Psoas muscle (tissue), 8 donors: ENCODE data around the gene KNDC1. TPM values are rescaled to one million over a fixed set of nuclear protein-coding genes. Genes with fewer than 3 reads are reported as not detected.

Source experiments
- ATAC-seq, 4 donors: fragments of 200-7000 bp; cut with Tn5 transposase; one replicate each; pipeline ENCODE4 v1.9.1; 2020; ENCODE audit warnings: moderate library complexity in 3 of 4, mild to moderate bottlenecking in 2 of 4
- DNase-seq, 2 donors: peaks; one replicate each; pipeline ENCODE4 v3.0.0-alpha.2; 2020
- H3K27ac ChIP-seq: fragments of 200-600 bp; one replicate; pipeline ENCODE4 v1.8.0; 2022
- H3K27me3 ChIP-seq, 3 donors: fragments of 200-600 bp in 1 of 3; one replicate each; pipeline versions ENCODE4 v1.6.1 to v1.8.0; 2013 to 2022; ENCODE audit warnings: low read length in 2 of 3, mild to moderate bottlenecking in 2 of 3, moderate library complexity in 1 of 3; ENCODE audit not compliant: insufficient read depth in 3 of 3
- H3K36me3 ChIP-seq, 2 donors: fragments of 200-600 bp in 1 of 2; one replicate each; pipeline versions ENCODE4 v1.6.1 to v1.8.0; 2013 to 2022; ENCODE audit warnings: low read depth in 1 of 2, mild to moderate bottlenecking in 1 of 2, moderate library complexity in 1 of 2; ENCODE audit not compliant: insufficient read depth in 1 of 2
- H3K4me1 ChIP-seq: fragments of 200-600 bp; one replicate; pipeline ENCODE4 v1.8.0; 2022
- H3K4me3 ChIP-seq: fragments of 200-600 bp; one replicate; pipeline ENCODE4 v1.8.0; 2022; ENCODE audit warnings: mild to moderate bottlenecking
- H3K9me3 ChIP-seq: fragments of 200-600 bp; one replicate; pipeline ENCODE4 v1.8.0; 2022
- CTCF ChIP-seq: fragments of 200-600 bp; IDR thresholded peaks from one replicate; pipeline ENCODE4 v1.8.0; 2022; ENCODE audit warnings: antibody characterized with exemption
- WGBS, 3 donors: extraction: QIAGEN DNeasy Blood & Tissue Kit; methylation state at CpG; one replicate each; pipeline versions ENCODE4 v1.1.6 to v1.1.7; 2013; 5-methylcytosine and 5-hydroxymethylcytosine counted together
- intact Hi-C, 2 donors: fragments of 100-400 bp; cut with DNase I; formaldehyde crosslinking; loops; one replicate each; pipeline versions ENCODE4 v1.11.0 to v1.14.2; 2022
- polyA plus RNA-seq, 3 donors: library from polyadenylated mRNA; stranded (reverse); fragments of 200-250 nt; gene quantifications; one replicate each; pipeline ENCODE4 v1.2.3, GENCODE V29; 2013
- total RNA-seq, 4 donors: library from RNA; stranded (reverse); fragmentation: NEBNext Ultra II Directional in 2 of 4; extraction: Animal tissue kit (Norgen Biotek cat#: 25700) in 2 of 4; gene quantifications; one replicate each; pipeline versions ENCODE4 v1.2.1 to v1.2.4, GENCODE V29; 2021 to 2023
- donor health status: healthy with polysubstance abuse.
- donor health status: DM: no; HTN: no; CAD: no; lungs with moderate emphysema.
- donor health status: Bipolar disorder and iron deficiency.
- donor health status: healthy.
- donor health status: DM: yes; HTN: yes; CAD: no.
- donor health status: DM: no; HTN: no; CAD: no.
- donor health status: DM: no; HTN: no; CAD: no.
- donor health status: DM: yes; HTN: yes; CAD: no.

KNDC1 gene
- total and polyA plus RNA-seq, 7 donors = under 0.01 to 0.10 (median 0.01) TPM; not detected in 4

GRCh38 chr10:133166828-133167692 lies 7.0 kb downstream of the KNDC1 start:
- intact Hi-C loops = no loop called here
- H3K27me3 ChIP-seq = peaks cover 0 to 65% (median 18%) of the 10 kb centered on the region in 3 donors
- no peaks in the 10 kb centered on the region for H3K36me3 ChIP-seq
- ATAC-seq (no peak), DNase-seq (peak in 1 of 2 donors; percentile 50)
- no peaks in the 10 kb centered on the region for H3K9me3 ChIP-seq
- H3K4me3 ChIP-seq = no peak overlapping the region
- H3K27ac ChIP-seq = no peak overlapping the region
- H3K4me1 ChIP-seq = no peaks in the 10 kb centered on the region
- 38 to 40% (median 38%) methylated on average over 66 of the region's 66 CpGs for WGBS, 3 donors
- TF ChIP-seq CTCF = no peak

- H3K9me3 ChIP-seq = no peaks in the 10 kb centered on the region
- TF ChIP-seq CTCF = no peak
- intact Hi-C loops = no loop called here
- H3K36me3 ChIP-seq = no peaks in the 10 kb centered on the region
- no peak overlapping the region for H3K27ac ChIP-seq
- no peaks in the 10 kb centered on the region for H3K4me1 ChIP-seq
- no peak overlapping the region for H3K4me3 ChIP-seq
- ATAC-seq (no peak), DNase-seq (no peak)
- WGBS, 3 donors = 82 to 88% (median 86%) methylated on average over 33 to 37 of the region's 37 CpGs
- H3K27me3 ChIP-seq = peaks cover 0 to 63% (median 18%) of the 10 kb centered on the region in 3 donors
Observed at GRCh38 chr10:133167693-133168616, 7.9 kb downstream of the KNDC1 start.

- H3K4me3 ChIP-seq = no peak overlapping the region
- no peaks in the 10 kb centered on the region for H3K36me3 ChIP-seq
- no peak for TF ChIP-seq CTCF
- no peak for DNase-seq
- no peak overlapping the region for H3K27ac ChIP-seq
- peaks cover 0 to 63% (median 13%) of the 10 kb centered on the region in 3 donors for H3K27me3 ChIP-seq
- H3K4me1 ChIP-seq = no peaks in the 10 kb centered on the region
- intact Hi-C loops = no loop called here
- no peak for ATAC-seq
- H3K9me3 ChIP-seq = no peaks in the 10 kb centered on the region
- 71 to 75% (median 73%) methylated on average over 14 of the region's 14 CpGs for WGBS, 3 donors
Observed at GRCh38 chr10:133168617-133169031, 8.6 kb downstream of the KNDC1 start.

GRCh38 chr10:133169173-133169947 lies 9.3 kb downstream of the KNDC1 start:
- ATAC-seq (no peak), DNase-seq (no peak)
- intact Hi-C loops = no loop called here

More at GRCh38 chr10:133169173-133169947, 9.3 kb downstream of the KNDC1 start:
- no peaks in the 10 kb centered on the region for H3K9me3 ChIP-seq
- 92 to 94% (median 92%) methylated on average over 30 of the region's 30 CpGs for WGBS, 3 donors
- TF ChIP-seq CTCF = no peak
- no peaks in the 10 kb centered on the region for H3K36me3 ChIP-seq
- H3K27ac ChIP-seq = no peak overlapping the region
- H3K4me3 ChIP-seq = no peak overlapping the region
- no peaks in the 10 kb centered on the region for H3K4me1 ChIP-seq
- H3K27me3 ChIP-seq = peaks cover 0 to 59% (median 9%) of the 10 kb centered on the region in 3 donors
